ENCODE data around the gene SLC4A9.
A peak's percentile ranks its signal among the peaks of the same experiment; 100 is the strongest.
"Not testable (repeated sequence)": the region's sequence is repeated elsewhere in the genome, so short reads cannot be mapped to it uniquely, and the experiment has no call there.

Gene SLC4A9

DNA sequence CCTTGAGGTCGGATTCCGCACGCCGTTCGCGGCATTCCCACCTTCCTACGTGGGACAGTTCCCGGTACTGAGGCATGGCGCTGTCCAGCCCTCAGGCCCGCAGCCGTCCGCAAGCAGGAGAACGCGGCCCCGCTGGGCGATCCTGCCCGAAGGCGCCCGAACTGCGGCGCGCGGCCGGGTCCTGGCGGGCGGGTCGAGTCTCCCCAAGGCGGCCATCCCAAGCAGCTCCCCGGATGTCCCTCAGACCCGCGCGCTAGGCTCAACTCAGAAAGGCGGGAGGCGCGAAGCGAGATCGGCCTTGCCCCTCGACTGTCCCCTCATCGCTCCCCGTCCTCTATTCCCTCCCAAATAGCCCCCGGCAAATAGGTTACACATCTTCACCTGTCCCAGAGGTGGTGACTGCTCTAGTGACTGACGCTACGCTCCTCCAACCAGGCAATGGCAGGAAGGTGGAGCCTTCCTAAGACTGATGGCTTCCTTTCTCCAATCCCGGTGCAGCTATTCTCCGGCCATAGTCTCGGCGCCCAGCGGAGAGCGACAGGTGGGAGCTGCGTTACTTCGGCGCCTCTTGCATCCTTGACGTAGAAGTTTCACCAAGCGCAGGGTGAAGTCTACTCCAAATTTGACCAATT lies 40.9 kb downstream of the SLC4A9 start:
- DNase-seq (ENCODE audit: low spot score) = peak; percentile 89

GRCh38 chr5:140401362-140402257 lies 41.6 kb downstream of the SLC4A9 start, which contains the start of gene ANKHD1:
ANKHD1 (plus strand) TSS chr5:140401833; CDS start chr5:140401968, 135 bp downstream.
- peak; percentile 99 for DNase-seq (ENCODE audit: low spot score)

GRCh38 chr5:140402258-140403074 lies 42.5 kb downstream of the SLC4A9 start:
- peak; percentile 40 for DNase-seq (ENCODE audit: low spot score)

GRCh38 chr5:140403613-140404012 lies 43.6 kb downstream of the SLC4A9 start:
- no peak for DNase-seq (ENCODE audit: low spot score)

- no peak for DNase-seq (ENCODE audit: low spot score)
Observed at GRCh38 chr5:140408750-140409241, 48.8 kb downstream of the SLC4A9 start.

DNA sequence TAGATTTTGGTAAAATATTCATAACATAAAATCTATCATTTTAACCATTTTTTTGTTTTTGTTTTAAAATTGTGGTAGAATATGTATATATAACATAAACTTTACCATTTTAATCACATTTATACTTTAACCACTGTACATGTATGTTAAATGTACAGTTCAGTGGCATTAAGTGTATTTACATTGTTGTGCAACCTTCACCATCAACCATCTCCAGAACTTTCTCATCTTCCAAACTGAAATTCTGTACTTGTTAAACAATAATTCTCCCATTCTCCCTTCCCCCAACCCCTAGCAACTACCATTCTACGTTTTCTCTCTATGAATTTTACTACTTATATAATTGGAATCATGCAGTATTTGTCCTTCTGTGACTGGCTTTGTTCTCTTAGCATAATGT lies 53.2 kb downstream of the SLC4A9 start:
- no peak for DNase-seq (ENCODE audit: low spot score)

DNA sequence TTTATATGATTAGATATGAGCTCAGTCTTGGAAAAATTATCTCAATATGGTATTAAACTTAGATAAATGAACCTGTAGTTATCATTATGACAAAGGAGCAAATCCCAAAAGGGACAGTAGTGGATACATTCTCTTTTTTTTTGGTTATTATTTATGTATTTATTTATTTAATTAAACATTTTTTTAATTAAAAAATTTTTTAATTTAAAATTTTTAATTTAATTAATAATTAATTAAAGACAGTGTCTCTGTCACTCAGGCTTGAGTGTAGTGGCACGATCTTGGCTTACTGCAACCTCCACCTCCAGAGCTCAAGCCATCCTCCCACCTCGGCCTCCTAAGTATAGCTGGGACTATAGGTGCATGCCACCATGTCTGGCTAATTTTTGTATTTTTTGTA lies 57.2 kb downstream of the SLC4A9 start:
- DNase-seq (ENCODE audit: low spot score) = no peak

DNA sequence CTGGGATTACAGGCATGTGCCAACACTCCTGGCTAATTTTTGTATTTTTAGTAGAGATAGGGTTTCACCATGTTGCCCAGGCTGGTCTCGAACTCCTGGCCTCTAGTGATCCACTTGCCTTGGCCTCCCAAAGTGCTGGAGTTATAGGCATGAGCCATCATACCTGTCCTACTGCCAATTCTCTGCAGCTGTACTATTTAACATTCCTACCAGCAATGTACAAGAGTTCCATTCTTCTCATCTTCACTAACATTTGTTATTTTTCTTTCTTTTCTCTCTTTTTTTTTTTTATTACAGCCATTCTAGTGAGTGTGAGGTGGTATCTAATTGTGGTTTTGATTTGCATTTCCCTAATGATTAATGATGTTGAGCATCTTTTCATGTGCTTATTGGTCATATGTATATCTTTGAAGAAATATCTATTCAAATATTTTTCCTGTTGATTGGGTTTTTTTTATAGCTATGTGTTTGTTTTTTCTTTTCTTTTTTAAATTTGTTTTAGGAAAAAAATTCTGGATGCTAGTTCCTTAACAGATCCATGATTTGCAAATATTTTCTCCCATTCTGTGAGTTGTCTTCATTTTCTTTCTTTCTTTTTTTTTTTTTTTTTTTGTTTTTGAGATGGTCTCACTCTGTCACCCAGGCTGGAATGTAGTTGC lies 59.0 kb downstream of the SLC4A9 start:
- no peak for DNase-seq (ENCODE audit: low spot score)

DNA sequence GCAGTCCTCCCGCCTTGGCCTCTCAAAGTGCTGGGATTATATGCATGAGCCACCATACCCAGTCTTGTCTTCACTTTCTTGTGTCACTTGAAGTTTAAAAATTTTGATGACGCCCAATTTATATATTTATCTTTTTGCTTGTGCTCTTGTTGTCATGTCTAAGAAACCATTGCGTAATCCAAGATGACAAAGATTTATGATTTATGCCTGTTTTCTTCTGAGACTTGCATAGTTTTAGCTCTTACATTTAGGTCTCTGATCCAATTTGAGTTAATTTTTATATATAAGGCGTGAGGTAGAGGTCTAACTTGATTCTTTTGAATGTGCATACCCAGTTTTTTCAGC lies 60.2 kb downstream of the SLC4A9 start:
- no peak for DNase-seq (ENCODE audit: low spot score)

DNA sequence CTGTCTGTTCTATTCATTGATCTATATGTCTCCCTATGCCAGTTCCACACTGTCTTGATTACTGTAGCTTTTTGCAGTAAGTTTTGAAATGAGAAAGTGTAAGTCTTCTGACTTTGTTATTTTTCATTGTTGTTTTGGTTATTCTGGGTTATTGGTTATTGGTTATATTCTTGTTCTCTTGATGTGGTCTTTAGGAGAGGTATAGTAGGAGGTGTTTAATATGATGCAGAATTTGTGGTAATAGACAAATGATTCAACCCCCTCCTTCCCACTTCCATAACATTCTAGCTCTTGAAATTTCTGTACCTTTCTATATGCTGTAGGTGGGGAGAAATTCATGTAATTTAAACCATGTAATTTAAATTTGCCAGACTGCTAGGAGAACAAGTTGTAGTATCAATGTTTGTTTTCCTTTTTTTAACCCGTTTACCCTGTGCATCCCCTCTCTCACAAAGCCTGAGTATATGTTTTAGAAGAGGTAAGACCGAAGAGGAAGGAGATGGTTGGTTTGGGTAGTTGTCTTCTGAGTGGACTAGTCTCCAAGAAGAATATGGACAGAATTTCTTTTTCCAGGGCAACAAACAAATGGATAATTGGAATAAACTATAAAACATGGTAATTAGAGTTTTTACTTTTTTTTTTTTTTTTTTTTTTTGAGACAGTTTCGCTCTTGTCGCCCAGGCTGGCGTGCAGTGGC lies 60.8 kb downstream of the SLC4A9 start:
- DNase-seq (ENCODE audit: low spot score) = no peak

GRCh38 chr5:140421375-140421774 lies 61.4 kb downstream of the SLC4A9 start:
- not testable (repeated sequence) for DNase-seq (ENCODE audit: low spot score)

DNA sequence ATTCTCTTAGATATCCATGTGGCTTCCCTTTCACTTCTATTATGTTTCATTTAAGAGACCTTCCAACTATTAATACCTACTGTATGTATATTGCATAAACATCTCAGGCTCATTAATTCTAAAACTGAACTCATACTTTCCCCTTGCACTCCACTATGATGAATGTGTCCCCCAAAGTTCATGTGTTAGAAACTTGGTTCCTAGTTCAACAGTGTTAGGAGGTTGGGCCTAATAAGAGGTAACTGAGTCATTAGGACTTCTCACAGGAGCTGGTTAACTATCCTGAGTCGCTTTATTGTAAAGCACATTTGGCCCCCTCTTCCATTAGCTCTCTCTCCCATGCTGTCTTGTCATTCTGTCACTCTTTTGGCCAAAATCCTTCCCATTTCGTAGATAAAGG lies 63.6 kb downstream of the SLC4A9 start:
- DNase-seq (ENCODE audit: low spot score) = no peak

DNA sequence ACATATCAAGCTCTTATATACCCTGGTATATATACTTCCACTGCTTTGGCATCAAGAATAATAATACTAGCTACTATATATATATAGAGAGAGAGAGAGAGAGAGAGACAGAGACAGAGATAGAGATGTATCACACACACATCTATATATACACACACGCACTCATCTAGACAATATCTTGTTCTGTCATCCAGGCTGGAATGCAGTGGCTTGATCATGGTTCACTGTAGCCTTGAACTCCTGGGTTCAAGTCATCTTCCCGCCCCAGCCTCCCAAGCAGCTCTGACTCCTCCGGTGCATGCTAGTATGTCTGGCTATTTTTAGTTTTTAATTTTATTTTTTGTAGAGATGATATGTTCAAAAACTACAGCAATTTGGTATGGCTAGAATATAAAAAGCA lies 64.1 kb downstream of the SLC4A9 start:
- no peak for DNase-seq (ENCODE audit: low spot score)

Data from CD4-positive, alpha-beta T cell treated with Interleukin-6 at 100 ng/mL for 8 hours (primary cell).